ENCODE results near the gene PLCB4.
A peak's percentile ranks its signal among the peaks of the same experiment; 100 is the strongest.

Gene PLCB4

GRCh38 chr20:9306521-9306920 lies 237.6 kb downstream of the PLCB4 start:
- in situ Hi-C loops (cut with HindIII; ENCODE audit: low sequenced_read_pairs), result no loop called here
- H3K4me3 ChIP-seq (ENCODE audit: low read depth, low read length), result no peak overlapping the region
- DNase-seq (ENCODE audit: low read depth), result peak; percentile 32
- TF ChIP-seq CTCF (IDR thresholded peaks at IDR 0.05; ENCODE audit: low read depth, low read length, missing control alignments), result no peak

- in situ Hi-C loops (cut with HindIII; ENCODE audit: low sequenced_read_pairs), result no loop called here
- no peak for DNase-seq (ENCODE audit: low read depth)
- H3K4me3 ChIP-seq (ENCODE audit: low read depth, low read length), result no peak overlapping the region
- no peak for TF ChIP-seq CTCF (IDR thresholded peaks at IDR 0.05; ENCODE audit: low read depth, low read length, missing control alignments)
These were observed 239.2 kb downstream of the PLCB4 start for GRCh38 chr20:9308056-9308455.

- TF ChIP-seq CTCF (IDR thresholded peaks at IDR 0.05; ENCODE audit: low read depth, low read length, missing control alignments), result no peak
- no peak for DNase-seq (ENCODE audit: low read depth)
- H3K4me3 ChIP-seq (ENCODE audit: low read depth, low read length), result no peak overlapping the region
- in situ Hi-C loops (cut with HindIII; ENCODE audit: low sequenced_read_pairs), result no loop called here
These were observed 242.2 kb downstream of the PLCB4 start for GRCh38 chr20:9311132-9311531.

- no peak for TF ChIP-seq CTCF (IDR thresholded peaks at IDR 0.05; ENCODE audit: low read depth, low read length, missing control alignments)
- H3K4me3 ChIP-seq (ENCODE audit: low read depth, low read length), result no peak overlapping the region
- in situ Hi-C loops (cut with HindIII; ENCODE audit: low sequenced_read_pairs), result no loop called here
- no peak for DNase-seq (ENCODE audit: low read depth)
These were observed 250.9 kb downstream of the PLCB4 start for GRCh38 chr20:9319687-9320384.

- TF ChIP-seq CTCF (IDR thresholded peaks at IDR 0.05; ENCODE audit: low read depth, low read length, missing control alignments), result no peak
- DNase-seq (ENCODE audit: low read depth), result no peak
These were observed 252.1 kb downstream of the PLCB4 start for GRCh38 chr20:9321007-9321406.

GRCh38 chr20:9322661-9323060 lies 253.8 kb downstream of the PLCB4 start:
- DNase-seq (ENCODE audit: low read depth), result no peak
- no peak overlapping the region for H3K4me3 ChIP-seq (ENCODE audit: low read depth, low read length)
- in situ Hi-C loops (cut with HindIII; ENCODE audit: low sequenced_read_pairs), result no loop called here
- TF ChIP-seq CTCF (IDR thresholded peaks at IDR 0.05; ENCODE audit: low read depth, low read length, missing control alignments), result no peak

More at GRCh38 chr20:9321007-9321406, 252.1 kb downstream of the PLCB4 start:
- in situ Hi-C loops (cut with HindIII; ENCODE audit: low sequenced_read_pairs), result no loop called here
- no peak overlapping the region for H3K4me3 ChIP-seq (ENCODE audit: low read depth, low read length)

All from astrocyte of the cerebellum (primary cell).